Body of pancreas (tissue), 4 donors: ENCODE results near the gene PTCD1.

Source experiments
- CTCF ChIP-seq, 7 experiments: fragments of 450-650 bp in 4 of 7; fragments of 200-600 bp in 3 of 7; sonication (generic) in 3 of 7; IDR thresholded peaks; one replicate each; pipeline ENCODE4 v1.5.1; 2016 to 2019; ENCODE audit warnings: antibody characterized with exemption in 7 of 7
- POLR2A ChIP-seq, 3 donors: fragments of 450-650 bp; IDR thresholded peaks; one replicate each; pipeline ENCODE4 v1.6.1; 2016; ENCODE audit warnings: antibody characterized with exemption in 3 of 3, mild to moderate bottlenecking in 2 of 3

GRCh38 chr7:99409192-99409572 lies 29.4 kb downstream of the PTCD1 start:
- TF ChIP-seq CTCF (IDR thresholded peaks at IDR 0.05) (no peak), POLR2A (IDR thresholded peaks at IDR 0.05) (no peak)
